Thoracic aorta (tissue), 2 donors: ENCODE data around the gene DHRSX. TPM values are rescaled to one million over a fixed set of nuclear protein-coding genes. Genes with fewer than 3 reads are reported as not detected.

Experiments
- ATAC-seq: fragments of 150-250 bp; one replicate; pipeline ENCODE4 v1.8.0; 2017; ENCODE audit warnings: low read depth; ENCODE audit not compliant: insufficient number of reproducible peaks, low FRiP score
- DNase-seq: peaks from one replicate; pipeline ENCODE4 v3.0.0-alpha.2; 2020; ENCODE audit warnings: low spot score
- H3K27ac ChIP-seq, 2 donors: fragments of 200-600 bp; sonication (generic); 1 replicate in 1 of 2; 2 replicates in 1 of 2; pipeline ENCODE4 v1.5.1; 2016; ENCODE audit warnings: mild to moderate bottlenecking in 2 of 2, moderate library complexity in 2 of 2
- H3K27me3 ChIP-seq: fragments of 200-600 bp; sonication (generic); replicated peaks from 2 replicates; pipeline ENCODE4 v1.6.0; 2016; ENCODE audit warnings: mild to moderate bottlenecking; ENCODE audit not compliant: insufficient read depth
- H3K36me3 ChIP-seq: fragments of 200-600 bp; sonication (generic); one replicate; pipeline ENCODE4 v1.5.1; 2016
- H3K4me1 ChIP-seq, 2 donors: fragments of 200-600 bp; sonication (generic); 1 replicate in 1 of 2; 2 replicates in 1 of 2; pipeline versions ENCODE4 v1.5.1 to v1.6.0; 2016; ENCODE audit warnings: low read depth in 2 of 2, mild to moderate bottlenecking in 1 of 2; ENCODE audit not compliant: control insufficient read depth in 1 of 2
- H3K4me3 ChIP-seq: fragments of 200-600 bp; sonication (generic); 2 replicates; pipeline ENCODE4 v1.5.1; 2016; ENCODE audit warnings: mild to moderate bottlenecking
- H3K9me3 ChIP-seq: fragments of 200-600 bp; sonication (generic); 2 replicates; pipeline ENCODE4 v1.5.1; 2016
- CTCF ChIP-seq: fragments of 200-600 bp; sonication (generic); IDR thresholded peaks from one replicate; pipeline ENCODE4 v1.5.1; 2019; ENCODE audit warnings: antibody characterized with exemption
- total RNA-seq, 2 donors: library from RNA; depleted of rRNA; stranded (reverse); fragments of >200 nt; gene quantifications; one replicate each; pipeline versions ENCODE4 v1.1.0 to v1.2.3, GENCODE V29; 2016

Gene DHRSX
- total RNA-seq, 2 donors from 2014 or later, result 14.9 to 16.8 TPM

GRCh38 chrX:2176274-2176673 lies 324.5 kb downstream of the DHRSX start:
- DNase-seq (no peak), ATAC-seq (no peak)
- no peak overlapping the region for H3K27ac ChIP-seq
- no peaks in the 10 kb centered on the region for H3K36me3 ChIP-seq
- H3K4me3 ChIP-seq, result no peak overlapping the region
- H3K9me3 ChIP-seq, result no peaks in the 10 kb centered on the region
- H3K27me3 ChIP-seq, result no peaks in the 10 kb centered on the region
- no peak for TF ChIP-seq CTCF
- H3K4me1 ChIP-seq, result no peaks in the 10 kb centered on the region

- Histone ChIP-seq H3K4me1 (no peaks in the 10 kb centered on the region), H3K4me3 (no peak overlapping the region), H3K36me3 (no peaks in the 10 kb centered on the region), H3K27me3 (no peaks in the 10 kb centered on the region), H3K9me3 (no peaks in the 10 kb centered on the region), H3K27ac (no peak overlapping the region)
- ATAC-seq, result no peak
- no peak for DNase-seq
- no peak for TF ChIP-seq CTCF
Observed at GRCh38 chrX:2172359-2172758, 328.4 kb downstream of the DHRSX start.

Other genes starting within 250 kb of the DHRSX start
- gene ZBED1, start within 50 bp of the DHRSX start, total RNA-seq, result 10 to 100 TPM; 39.7 to 54.5 TPM
- gene CD99, start 190.3 kb upstream of the DHRSX start, total RNA-seq, result 100 to 1,000 TPM; 490 to 527 TPM